NB4 (cell line): Measurements from ENCODE around the gene NSUN4.

Experiments used
- DNase-seq: peaks from one replicate; pipeline ENCODE4 v3.0.0; 2010; ENCODE audit warnings: low read depth
- H3K4me3 ChIP-seq: one replicate; pipeline ENCODE4 v1.5.1; 2011; ENCODE audit warnings: mild to moderate bottlenecking, low read depth, low read length, moderate library complexity
- CTCF ChIP-seq: IDR thresholded peaks from one replicate; pipeline ENCODE4 v1.5.1; 2012; ENCODE audit warnings: low read depth, low read length
- MYC ChIP-seq: IDR thresholded peaks from 2 replicates; pipeline ENCODE4 v1.6.1; 2011; ENCODE audit warnings: low read depth, low read length
- POLR2A ChIP-seq: IDR thresholded peaks from 2 replicates; pipeline ENCODE4 v1.6.1; 2011; ENCODE audit warnings: mild to moderate bottlenecking; ENCODE audit not compliant: insufficient read length; ENCODE audit errors: extremely low read depth
- TF ChIP-seq, protein P1 (sequence below): IDR thresholded peaks from 2 replicates; pipeline ENCODE4 v1.6.1; 2011; ENCODE audit warnings: low read depth, low read length

The NSUN4 gene

GRCh38 chr1:46380508-46380907 lies 39.9 kb downstream of the NSUN4 start:
- no peak for DNase-seq
- no peak overlapping the region for H3K4me3 ChIP-seq
- TF ChIP-seq POLR2A (no peak), CTCF (no peak), MYC (no peak)
- TF ChIP-seq, protein P1, sequence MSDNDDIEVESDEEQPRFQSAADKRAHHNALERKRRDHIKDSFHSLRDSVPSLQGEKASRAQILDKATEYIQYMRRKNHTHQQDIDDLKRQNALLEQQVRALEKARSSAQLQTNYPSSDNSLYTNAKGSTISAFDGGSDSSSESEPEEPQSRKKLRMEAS, result no peak

DNA sequence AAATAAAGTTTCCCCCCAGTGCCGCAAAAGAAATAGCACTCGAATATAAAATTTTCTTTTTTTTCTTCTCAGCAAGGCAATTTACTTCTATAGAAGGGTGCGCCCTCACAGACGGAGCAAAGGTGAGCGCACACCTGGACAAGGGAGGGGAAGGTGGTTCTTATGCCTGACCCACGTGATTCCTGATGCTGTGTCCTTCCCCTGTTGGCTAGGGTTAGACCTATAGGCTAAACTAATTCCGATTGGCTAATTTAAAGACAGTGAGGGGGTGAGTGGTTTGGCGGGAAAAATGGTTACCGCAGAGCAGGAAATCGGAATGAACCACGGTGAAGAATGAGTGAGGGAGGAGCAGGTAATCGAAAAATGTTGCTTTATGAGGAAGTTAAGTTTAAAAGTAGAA lies 52.9 kb downstream of the NSUN4 start:
- TF ChIP-seq POLR2A (no peak), MYC (no peak), CTCF (no peak)
- TF ChIP-seq, protein P1, result no peak
- H3K4me3 ChIP-seq, result no peak overlapping the region
- DNase-seq, result no peak

DNA sequence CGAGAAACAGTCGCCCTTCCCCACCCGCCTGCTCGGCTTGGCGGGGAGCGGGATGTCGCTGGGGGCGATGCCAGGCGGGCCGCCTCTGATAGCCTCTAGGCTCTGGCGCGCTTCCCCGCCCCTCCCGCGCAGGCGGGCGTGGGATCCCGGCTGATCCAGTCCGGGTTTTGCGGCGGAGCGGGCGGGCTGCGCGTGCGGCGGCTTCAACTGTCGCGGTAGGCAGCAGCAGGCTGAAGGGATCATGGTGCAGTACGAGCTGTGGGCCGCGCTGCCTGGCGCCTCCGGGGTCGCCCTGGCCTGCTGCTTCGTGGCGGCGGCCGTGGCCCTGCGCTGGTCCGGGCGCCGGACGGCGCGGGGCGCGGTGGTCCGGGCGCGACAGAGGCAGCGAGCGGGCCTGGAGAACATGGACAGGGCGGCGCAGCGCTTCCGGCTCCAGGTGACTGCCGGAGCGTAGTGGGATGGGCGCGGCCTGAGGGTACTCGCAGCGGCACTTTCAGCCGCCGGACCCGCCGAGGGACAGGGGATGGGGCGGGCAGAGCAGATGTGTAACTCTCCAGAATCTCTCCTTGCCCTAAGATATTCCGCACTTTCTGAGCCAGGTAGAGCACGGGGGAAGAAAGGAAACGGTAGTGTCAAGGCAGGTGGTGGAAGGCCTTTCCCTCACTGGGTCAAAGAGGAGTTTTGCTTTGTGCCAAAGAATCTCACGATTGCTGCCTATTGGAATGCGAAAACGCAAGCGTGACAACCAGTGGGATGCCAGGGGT lies 53.7 kb downstream of the NSUN4 start, which contains the start of gene FAAH:
Gene FAAH (plus strand): TSS at position 210 of the 764 bp plus-strand sequence. CDS start 32 bp downstream, at position 242.
- no peak for DNase-seq
- TF ChIP-seq MYC, result no peak
- no peak for TF ChIP-seq POLR2A
- no peak within 1 kb of the TSS for H3K4me3 ChIP-seq

GRCh38 chr1:46394872-46395465 lies 54.4 kb downstream of the NSUN4 start:
- no peak overlapping the region for H3K4me3 ChIP-seq
- no peak for TF ChIP-seq MYC
- DNase-seq, result no peak

DNA sequence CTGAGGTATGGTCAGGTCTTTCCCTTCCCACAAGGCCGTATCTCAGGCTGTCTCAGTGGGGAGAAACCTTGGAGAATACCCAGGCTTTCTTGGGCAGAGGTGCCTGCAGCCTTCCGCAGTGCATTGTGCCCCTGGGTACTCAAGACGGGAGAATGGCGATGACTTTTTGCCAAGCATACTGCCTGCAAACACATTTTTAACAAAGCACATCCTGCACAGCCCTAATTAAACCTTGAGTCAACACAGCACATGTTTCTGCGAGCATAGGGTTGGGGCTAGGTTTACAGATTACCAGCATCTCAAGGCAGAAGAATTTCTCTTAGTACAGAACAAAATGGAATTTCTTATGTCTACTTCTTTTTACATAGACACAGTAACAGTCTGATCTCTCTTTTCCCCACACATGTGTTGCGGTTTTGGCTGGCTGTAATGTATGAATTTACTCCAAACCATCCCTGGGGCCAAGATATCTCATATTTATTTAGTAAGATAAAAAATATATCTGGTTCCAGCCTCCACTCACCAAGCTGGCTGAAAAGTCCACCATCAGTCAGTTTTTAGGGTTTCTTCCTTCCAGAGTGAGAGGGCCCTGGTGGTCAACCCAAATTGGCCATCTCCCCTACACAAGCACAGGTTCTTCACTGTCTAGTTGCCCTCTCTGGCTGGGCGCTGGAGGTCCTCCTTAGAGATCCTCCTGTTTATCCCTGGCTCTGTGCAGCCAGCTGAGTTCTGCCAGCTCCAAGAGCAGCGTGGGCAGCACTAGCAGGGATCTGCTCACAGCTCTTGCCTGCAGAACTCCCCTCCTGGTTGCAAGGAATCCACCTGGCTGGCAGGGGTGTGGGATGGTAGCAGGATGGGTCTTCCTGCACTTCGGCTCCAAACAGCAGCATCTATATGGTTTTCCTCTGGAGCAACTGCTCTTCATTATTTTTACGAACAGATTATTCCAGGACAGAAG lies 56.1 kb downstream of the NSUN4 start:
- H3K4me3 ChIP-seq, result no peak overlapping the region
- TF ChIP-seq MYC (no peak), CTCF (no peak), POLR2A (no peak)
- TF ChIP-seq, protein P1, result no peak
- DNase-seq, result no peak

DNA sequence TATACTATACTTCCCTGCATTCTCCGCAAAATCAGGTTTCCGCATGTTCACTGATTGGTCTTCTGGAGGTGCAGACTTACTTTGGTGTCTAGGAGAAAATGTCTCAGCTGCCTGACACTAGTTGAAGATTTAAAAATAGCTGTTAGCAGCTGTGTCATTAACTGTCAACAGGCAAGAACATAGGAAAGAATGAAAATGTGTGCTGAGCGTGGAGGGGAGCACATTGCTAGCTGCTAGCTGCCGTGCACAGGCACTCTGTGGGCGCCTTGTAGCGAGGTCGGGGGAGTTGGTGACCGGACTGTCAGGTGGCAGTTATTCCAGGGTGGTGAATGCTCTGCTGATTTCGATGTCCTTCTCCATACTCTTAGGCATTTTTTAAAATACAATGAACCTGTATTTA lies 58.7 kb downstream of the NSUN4 start:
- no peak for TF ChIP-seq POLR2A
- TF ChIP-seq, protein P1, result 0 out of 2 replicates have a peak, but pooled peaks have one; percentile 11
- H3K4me3 ChIP-seq, result no peak overlapping the region
- DNase-seq, result peak; percentile 24

- TF ChIP-seq POLR2A (no peak), CTCF (no peak), MYC (no peak)
- TF ChIP-seq, protein P1, result no peak
- no peak for DNase-seq
- H3K4me3 ChIP-seq, result no peak overlapping the region
These were observed 59.8 kb downstream of the NSUN4 start for GRCh38 chr1:46400421-46400820.
